ENCODE measurements around the gene FHOD3.
"Not testable (repeated sequence)": the region's sequence is repeated elsewhere in the genome, so short reads cannot be mapped to it uniquely, and the experiment has no call there.

Gene FHOD3

DNA sequence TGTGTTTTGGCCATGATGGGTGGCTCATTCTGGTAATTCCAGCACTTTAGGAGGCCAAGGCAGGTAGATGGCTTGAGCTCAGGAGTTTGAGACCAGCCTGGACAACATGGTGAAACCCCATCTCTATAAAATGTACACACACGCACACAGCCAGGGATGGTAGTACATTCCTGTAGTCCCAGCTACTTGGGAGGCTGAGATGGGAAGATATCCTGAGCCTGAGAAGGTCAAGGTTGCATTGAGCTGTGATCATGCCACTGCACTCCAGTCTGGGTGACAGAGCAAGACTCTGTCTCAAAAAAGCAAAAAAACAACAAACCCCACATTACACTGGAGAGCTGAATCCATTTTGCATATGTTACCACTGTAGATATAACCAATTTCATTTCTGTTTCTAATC is 423.8 kb downstream of the FHOD3 start:
- H3K79me1 ChIP-seq (ENCODE audit: low read length); H3K18ac ChIP-seq (ENCODE audit: low read length); H3K27me3 ChIP-seq (ENCODE audit: insufficient read depth, low read length, poor library complexity); H2BK15ac ChIP-seq (replicated peaks; ENCODE audit: low read depth); H4K8ac ChIP-seq (ENCODE audit: low read depth, low read length); H2AK5ac ChIP-seq (ENCODE audit: low read length); H4K5ac ChIP-seq (ENCODE audit: low read length); H3K36me3 ChIP-seq (ENCODE audit: control insufficient read depth, insufficient read depth, low read length); DNase-seq; H3K27ac ChIP-seq (ENCODE audit: low read depth, low read length); H3K56ac ChIP-seq (ENCODE audit: low read length); H2BK120ac ChIP-seq (ENCODE audit: low read depth, low read length); H3K4ac ChIP-seq (ENCODE audit: low read depth, low read length); H3K23ac ChIP-seq (ENCODE audit: low read length); H2BK5ac ChIP-seq (ENCODE audit: low read length); H3K9ac ChIP-seq (ENCODE audit: low read length); H3K4me3 ChIP-seq (ENCODE audit: low read length); H3K4me1 ChIP-seq (ENCODE audit: control insufficient read depth, low read depth, low read length); H3K79me2 ChIP-seq (ENCODE audit: control insufficient read depth, insufficient read depth, low read length); H3K4me2 ChIP-seq (ENCODE audit: low read length): not testable (repeated sequence)
- no CpG with 5 or more reads among the region's 1 CpG for WGBS (ENCODE audit: extremely low coverage, insufficient coverage, low lambda C conversion rate)

GRCh38 chr18:36724169-36724568 is 426.7 kb downstream of the FHOD3 start:
- no peak overlapping the region for H2AK5ac ChIP-seq (ENCODE audit: low read length)
- no peak overlapping the region for H3K23ac ChIP-seq (ENCODE audit: low read length)
- H3K4ac ChIP-seq (ENCODE audit: low read depth, low read length): no peak overlapping the region
- no peaks in the 10 kb centered on the region for H3K79me2 ChIP-seq (ENCODE audit: control insufficient read depth, insufficient read depth, low read length)
- H3K56ac ChIP-seq (ENCODE audit: low read length): no peak overlapping the region
- no peak overlapping the region for H3K27ac ChIP-seq (ENCODE audit: low read depth, low read length)
- H2BK5ac ChIP-seq (ENCODE audit: low read length): no peak overlapping the region
- no peak overlapping the region for H4K5ac ChIP-seq (ENCODE audit: low read length)
- no peak overlapping the region for H3K9ac ChIP-seq (ENCODE audit: low read length)
- H2BK15ac ChIP-seq (replicated peaks; ENCODE audit: low read depth): no peak overlapping the region
- no peaks in the 10 kb centered on the region for H3K27me3 ChIP-seq (ENCODE audit: insufficient read depth, low read length, poor library complexity)
- no peak overlapping the region for H3K4me2 ChIP-seq (ENCODE audit: low read length)
- H4K8ac ChIP-seq (ENCODE audit: low read depth, low read length): no peak overlapping the region
- no peak for DNase-seq
- H2BK120ac ChIP-seq (ENCODE audit: low read depth, low read length): no peak overlapping the region
- H3K18ac ChIP-seq (ENCODE audit: low read length): no peak overlapping the region
- WGBS (ENCODE audit: extremely low coverage, insufficient coverage, low lambda C conversion rate): no CpG with 5 or more reads among the region's 7 CpGs
- H3K79me1 ChIP-seq (ENCODE audit: low read length): no peaks in the 10 kb centered on the region
- no peaks in the 10 kb centered on the region for H3K4me1 ChIP-seq (ENCODE audit: control insufficient read depth, low read depth, low read length)
- no peaks in the 10 kb centered on the region for H3K36me3 ChIP-seq (ENCODE audit: control insufficient read depth, insufficient read depth, low read length)
- no peak overlapping the region for H3K4me3 ChIP-seq (ENCODE audit: low read length)

- Histone ChIP-seq H2BK120ac (ENCODE audit: low read depth, low read length) (no peak overlapping the region), H2BK5ac (ENCODE audit: low read length) (no peak overlapping the region), H3K4me2 (ENCODE audit: low read length) (no peak overlapping the region), H2AK5ac (ENCODE audit: low read length) (no peak overlapping the region), H3K36me3 (ENCODE audit: control insufficient read depth, insufficient read depth, low read length) (no peaks in the 10 kb centered on the region), H3K4me3 (ENCODE audit: low read length) (no peak overlapping the region), H3K9ac (ENCODE audit: low read length) (no peak overlapping the region), H3K23ac (ENCODE audit: low read length) (no peak overlapping the region), H4K8ac (ENCODE audit: low read depth, low read length) (no peak overlapping the region), H3K18ac (ENCODE audit: low read length) (no peak overlapping the region), H3K79me1 (ENCODE audit: low read length) (no peaks in the 10 kb centered on the region), H3K56ac (ENCODE audit: low read length) (no peak overlapping the region), H3K4me1 (ENCODE audit: control insufficient read depth, low read depth, low read length) (no peaks in the 10 kb centered on the region), H4K5ac (ENCODE audit: low read length) (no peak overlapping the region), H3K4ac (ENCODE audit: low read depth, low read length) (no peak overlapping the region), H2BK15ac (replicated peaks; ENCODE audit: low read depth) (no peak overlapping the region), H3K79me2 (ENCODE audit: control insufficient read depth, insufficient read depth, low read length) (no peaks in the 10 kb centered on the region), H3K27me3 (ENCODE audit: insufficient read depth, low read length, poor library complexity) (no peaks in the 10 kb centered on the region), H3K27ac (ENCODE audit: low read depth, low read length) (no peak overlapping the region)
- WGBS (ENCODE audit: extremely low coverage, insufficient coverage, low lambda C conversion rate): no CpG with 5 or more reads among the region's 8 CpGs
- no peak for DNase-seq
These were observed 427.1 kb downstream of the FHOD3 start for GRCh38 chr18:36724591-36725001.

- H3K4me3 ChIP-seq (ENCODE audit: low read length): no peak overlapping the region
- H3K9ac ChIP-seq (ENCODE audit: low read length): no peak overlapping the region
- H4K8ac ChIP-seq (ENCODE audit: low read depth, low read length): no peak overlapping the region
- H2BK120ac ChIP-seq (ENCODE audit: low read depth, low read length): no peak overlapping the region
- no peak overlapping the region for H3K18ac ChIP-seq (ENCODE audit: low read length)
- H3K79me2 ChIP-seq (ENCODE audit: control insufficient read depth, insufficient read depth, low read length): no peaks in the 10 kb centered on the region
- no peak overlapping the region for H2AK5ac ChIP-seq (ENCODE audit: low read length)
- no peak overlapping the region for H2BK5ac ChIP-seq (ENCODE audit: low read length)
- H3K23ac ChIP-seq (ENCODE audit: low read length): no peak overlapping the region
- H2BK15ac ChIP-seq (replicated peaks; ENCODE audit: low read depth): no peak overlapping the region
- no peaks in the 10 kb centered on the region for H3K4me1 ChIP-seq (ENCODE audit: control insufficient read depth, low read depth, low read length)
- no CpG with 5 or more reads among the region's 4 CpGs for WGBS (ENCODE audit: extremely low coverage, insufficient coverage, low lambda C conversion rate)
- no peak overlapping the region for H3K27ac ChIP-seq (ENCODE audit: low read depth, low read length)
- H4K5ac ChIP-seq (ENCODE audit: low read length): no peak overlapping the region
- no peaks in the 10 kb centered on the region for H3K79me1 ChIP-seq (ENCODE audit: low read length)
- no peak for DNase-seq
- H3K36me3 ChIP-seq (ENCODE audit: control insufficient read depth, insufficient read depth, low read length): no peaks in the 10 kb centered on the region
- no peak overlapping the region for H3K4me2 ChIP-seq (ENCODE audit: low read length)
- H3K27me3 ChIP-seq (ENCODE audit: insufficient read depth, low read length, poor library complexity): no peaks in the 10 kb centered on the region
- H3K56ac ChIP-seq (ENCODE audit: low read length): no peak overlapping the region
- no peak overlapping the region for H3K4ac ChIP-seq (ENCODE audit: low read depth, low read length)
These were observed 430.8 kb downstream of the FHOD3 start for GRCh38 chr18:36728345-36728744.

DNA sequence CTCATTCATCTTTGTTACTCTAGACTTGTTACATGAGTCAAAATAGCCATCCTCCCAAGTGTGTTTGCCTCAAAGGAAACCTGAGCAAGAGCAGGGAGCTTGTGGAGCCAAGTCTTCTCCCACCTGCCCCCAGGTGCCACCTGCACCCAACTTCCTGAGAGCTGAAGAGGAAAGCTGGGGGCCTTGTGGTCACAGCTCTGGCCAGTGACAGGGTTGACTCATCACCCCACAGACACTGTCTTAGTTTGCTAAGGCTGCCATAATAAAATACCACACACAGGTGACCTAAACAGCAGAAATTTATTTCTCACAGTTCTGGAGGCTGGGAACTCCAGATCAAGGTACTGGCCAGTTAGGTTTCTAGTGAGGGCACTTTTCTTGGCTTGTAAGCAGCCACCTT is 431.7 kb downstream of the FHOD3 start:
- no peaks in the 10 kb centered on the region for H3K79me1 ChIP-seq (ENCODE audit: low read length)
- DNase-seq: no peak
- H2AK5ac ChIP-seq (ENCODE audit: low read length): no peak overlapping the region
- no peak overlapping the region for H3K4me3 ChIP-seq (ENCODE audit: low read length)
- no peak overlapping the region for H4K5ac ChIP-seq (ENCODE audit: low read length)
- H2BK5ac ChIP-seq (ENCODE audit: low read length): no peak overlapping the region
- H3K27ac ChIP-seq (ENCODE audit: low read depth, low read length): no peak overlapping the region
- no peak overlapping the region for H2BK120ac ChIP-seq (ENCODE audit: low read depth, low read length)
- H3K18ac ChIP-seq (ENCODE audit: low read length): no peak overlapping the region
- no peak overlapping the region for H4K8ac ChIP-seq (ENCODE audit: low read depth, low read length)
- no peak overlapping the region for H3K4ac ChIP-seq (ENCODE audit: low read depth, low read length)
- H3K27me3 ChIP-seq (ENCODE audit: insufficient read depth, low read length, poor library complexity): no peaks in the 10 kb centered on the region
- H2BK15ac ChIP-seq (replicated peaks; ENCODE audit: low read depth): no peak overlapping the region
- H3K36me3 ChIP-seq (ENCODE audit: control insufficient read depth, insufficient read depth, low read length): no peaks in the 10 kb centered on the region
- H3K4me2 ChIP-seq (ENCODE audit: low read length): no peak overlapping the region
- no peak overlapping the region for H3K23ac ChIP-seq (ENCODE audit: low read length)
- H3K9ac ChIP-seq (ENCODE audit: low read length): no peak overlapping the region
- H3K56ac ChIP-seq (ENCODE audit: low read length): no peak overlapping the region
- H3K4me1 ChIP-seq (ENCODE audit: control insufficient read depth, low read depth, low read length): no peaks in the 10 kb centered on the region
- H3K79me2 ChIP-seq (ENCODE audit: control insufficient read depth, insufficient read depth, low read length): no peaks in the 10 kb centered on the region

- no peak overlapping the region for H4K5ac ChIP-seq (ENCODE audit: low read length)
- WGBS (ENCODE audit: extremely low coverage, insufficient coverage, low lambda C conversion rate): no CpG with 5 or more reads among the region's 5 CpGs
- H4K8ac ChIP-seq (ENCODE audit: low read depth, low read length): no peak overlapping the region
- no peak for DNase-seq
- no peak overlapping the region for H3K56ac ChIP-seq (ENCODE audit: low read length)
- no peak overlapping the region for H3K23ac ChIP-seq (ENCODE audit: low read length)
- no peak overlapping the region for H3K9ac ChIP-seq (ENCODE audit: low read length)
- no peak overlapping the region for H3K18ac ChIP-seq (ENCODE audit: low read length)
- no peak overlapping the region for H3K4ac ChIP-seq (ENCODE audit: low read depth, low read length)
- no peak overlapping the region for H3K27ac ChIP-seq (ENCODE audit: low read depth, low read length)
- H3K79me1 ChIP-seq (ENCODE audit: low read length): no peaks in the 10 kb centered on the region
- H2BK120ac ChIP-seq (ENCODE audit: low read depth, low read length): no peak overlapping the region
- H3K4me2 ChIP-seq (ENCODE audit: low read length): no peak overlapping the region
- no peak overlapping the region for H2BK5ac ChIP-seq (ENCODE audit: low read length)
- no peaks in the 10 kb centered on the region for H3K27me3 ChIP-seq (ENCODE audit: insufficient read depth, low read length, poor library complexity)
- no peaks in the 10 kb centered on the region for H3K4me1 ChIP-seq (ENCODE audit: control insufficient read depth, low read depth, low read length)
- H2BK15ac ChIP-seq (replicated peaks; ENCODE audit: low read depth): no peak overlapping the region
- H2AK5ac ChIP-seq (ENCODE audit: low read length): no peak overlapping the region
- no peak overlapping the region for H3K4me3 ChIP-seq (ENCODE audit: low read length)
- no peaks in the 10 kb centered on the region for H3K79me2 ChIP-seq (ENCODE audit: control insufficient read depth, insufficient read depth, low read length)
- H3K36me3 ChIP-seq (ENCODE audit: control insufficient read depth, insufficient read depth, low read length): no peaks in the 10 kb centered on the region
These were observed 434.8 kb downstream of the FHOD3 start for GRCh38 chr18:36732264-36732663.
